GM19438 (cell line): ENCODE measurements around the gene THRA.

Experiments
- ATAC-seq: cut with Tn5 transposase; IDR thresholded peaks from one replicate; pipeline ENCODE4 v1.9.1; 2021; ENCODE audit warnings: low read depth; ENCODE audit not compliant: unreplicated experiment

THRA gene

DNA sequence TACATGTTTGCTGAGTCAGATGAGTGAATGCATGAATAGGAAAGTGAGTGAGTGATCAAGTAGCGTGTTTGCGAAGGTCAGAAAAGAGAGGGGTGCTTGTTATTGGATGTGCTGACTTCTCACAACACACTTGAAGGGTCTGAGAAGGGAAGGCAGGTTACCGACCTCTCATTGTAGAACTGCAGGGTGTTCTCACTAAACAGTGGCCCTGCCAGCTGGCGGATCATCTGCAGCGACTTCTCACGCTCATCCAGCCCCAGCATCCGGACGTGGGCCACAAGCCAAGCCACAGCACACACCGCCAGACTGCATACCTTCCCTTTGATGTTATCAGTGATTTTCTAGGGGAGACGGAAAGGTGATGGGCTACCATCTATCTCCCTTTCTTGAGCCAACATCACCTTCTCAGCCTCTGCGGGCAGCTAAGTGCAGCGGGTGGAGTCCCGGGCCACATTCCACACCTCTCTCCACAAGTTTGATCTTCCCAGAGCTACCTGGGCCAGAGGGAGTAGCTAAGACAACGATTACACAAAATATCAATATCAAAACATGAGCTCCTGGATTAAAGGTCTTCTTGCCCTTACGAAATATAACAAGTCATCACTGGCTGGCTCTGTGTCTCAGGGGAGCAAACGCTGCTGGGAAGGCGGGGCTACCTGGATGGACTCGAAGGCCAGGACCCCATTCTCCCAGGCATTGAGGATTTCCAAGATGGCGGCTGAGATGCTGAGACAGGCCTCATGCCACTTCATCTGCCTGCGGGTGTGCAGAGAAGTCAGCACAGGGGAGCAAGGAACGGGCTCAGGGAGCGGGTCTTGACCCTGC lies 36.6 kb upstream of the THRA start:
- no peak for ATAC-seq

DNA sequence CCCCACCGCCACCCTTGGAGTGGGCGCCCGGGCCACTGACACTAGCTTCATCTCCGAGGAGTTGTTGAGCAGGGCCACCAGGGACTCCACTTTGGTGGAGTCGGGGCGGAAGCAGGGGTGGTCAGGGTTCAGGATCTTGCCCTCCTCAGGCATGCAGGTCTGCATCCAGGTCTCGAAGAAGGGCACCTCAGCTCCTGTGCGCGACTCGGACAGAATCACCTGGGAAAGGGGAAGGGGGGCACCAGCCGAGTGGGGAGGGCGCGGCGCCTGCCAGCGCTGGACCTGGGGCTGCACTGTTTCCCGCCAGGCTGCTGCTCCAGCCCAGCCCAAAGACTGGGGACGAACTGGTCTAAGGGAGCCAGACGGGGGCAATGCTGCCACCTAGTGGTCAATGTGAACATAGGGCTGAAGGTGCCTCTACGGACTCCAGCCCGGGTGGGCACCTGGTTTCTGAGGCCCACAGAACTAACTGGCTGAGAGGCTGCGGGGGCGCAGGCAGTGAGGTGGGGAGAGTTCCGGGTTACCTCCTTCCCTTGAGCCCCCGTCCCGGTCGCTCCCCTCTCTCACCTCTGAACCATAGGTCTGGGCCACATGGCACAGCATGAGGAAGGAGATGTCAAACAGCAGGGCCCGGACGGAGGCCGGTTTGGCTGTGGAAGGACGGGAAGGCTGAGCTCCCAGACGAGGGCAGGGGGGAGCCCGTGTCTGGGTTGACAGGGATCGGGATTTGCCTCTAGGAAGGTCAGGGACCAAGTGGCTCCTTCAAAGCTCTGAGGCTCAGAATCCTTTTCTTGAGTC lies 35.8 kb upstream of the THRA start:
- no peak for ATAC-seq

DNA sequence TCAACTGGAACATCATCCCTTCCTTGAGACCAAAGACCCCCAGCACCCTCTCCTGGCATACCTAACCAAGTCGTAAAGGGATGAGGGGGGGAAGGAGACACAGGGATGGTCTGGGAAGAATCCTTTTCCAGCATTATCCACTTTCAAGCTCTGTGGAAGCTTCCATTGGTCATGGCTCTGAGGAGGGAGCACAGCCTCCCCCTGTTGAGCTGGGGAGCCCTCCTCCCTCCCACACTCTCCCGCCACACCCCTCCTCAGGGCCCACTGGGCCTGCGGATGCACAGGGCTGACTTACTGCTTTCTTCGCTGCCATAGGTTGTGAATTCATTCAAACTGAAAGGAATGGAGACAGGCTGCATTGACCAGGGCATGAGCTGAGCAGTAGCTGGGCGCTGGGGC lies 35.2 kb upstream of the THRA start:
- no peak for ATAC-seq

DNA sequence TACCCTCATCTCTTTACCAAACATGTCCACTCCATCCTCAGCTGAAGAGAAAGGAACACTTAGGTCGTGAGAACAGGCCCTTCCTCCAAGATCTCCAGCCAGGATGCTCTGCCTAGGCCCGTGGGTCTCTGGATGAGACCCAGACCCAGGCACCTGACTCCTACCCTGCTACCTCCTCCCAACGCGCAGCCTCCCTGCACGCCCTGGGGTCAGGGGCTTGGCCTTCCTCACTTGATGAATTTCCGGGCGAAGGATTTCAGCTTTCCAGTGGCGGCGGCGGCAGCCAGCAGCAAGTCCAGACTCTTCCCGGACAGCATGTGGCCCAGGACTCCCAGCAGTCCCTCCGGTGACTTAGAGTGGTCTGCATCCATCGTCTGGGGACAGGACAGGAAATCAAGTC lies 34.2 kb upstream of the THRA start:
- no peak for ATAC-seq

DNA sequence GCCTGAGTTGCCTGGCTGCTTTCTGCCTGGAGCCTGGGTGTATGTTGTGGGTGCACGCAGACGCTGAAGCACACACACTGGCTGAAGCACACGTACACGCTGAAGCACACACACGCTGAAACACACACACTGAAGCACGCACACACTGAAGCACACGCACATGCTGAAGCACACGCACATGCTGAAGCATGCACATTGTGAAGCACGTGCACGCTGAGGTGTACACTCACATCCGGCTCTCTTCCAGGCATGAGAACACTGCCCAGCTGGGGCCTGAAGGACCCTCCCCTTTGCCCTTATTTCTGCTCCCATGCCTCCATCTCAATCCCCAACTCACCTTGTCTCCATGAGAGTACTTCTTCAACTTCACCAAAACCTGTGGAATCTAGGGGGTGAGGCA lies 31.1 kb upstream of the THRA start:
- ATAC-seq: no peak

DNA sequence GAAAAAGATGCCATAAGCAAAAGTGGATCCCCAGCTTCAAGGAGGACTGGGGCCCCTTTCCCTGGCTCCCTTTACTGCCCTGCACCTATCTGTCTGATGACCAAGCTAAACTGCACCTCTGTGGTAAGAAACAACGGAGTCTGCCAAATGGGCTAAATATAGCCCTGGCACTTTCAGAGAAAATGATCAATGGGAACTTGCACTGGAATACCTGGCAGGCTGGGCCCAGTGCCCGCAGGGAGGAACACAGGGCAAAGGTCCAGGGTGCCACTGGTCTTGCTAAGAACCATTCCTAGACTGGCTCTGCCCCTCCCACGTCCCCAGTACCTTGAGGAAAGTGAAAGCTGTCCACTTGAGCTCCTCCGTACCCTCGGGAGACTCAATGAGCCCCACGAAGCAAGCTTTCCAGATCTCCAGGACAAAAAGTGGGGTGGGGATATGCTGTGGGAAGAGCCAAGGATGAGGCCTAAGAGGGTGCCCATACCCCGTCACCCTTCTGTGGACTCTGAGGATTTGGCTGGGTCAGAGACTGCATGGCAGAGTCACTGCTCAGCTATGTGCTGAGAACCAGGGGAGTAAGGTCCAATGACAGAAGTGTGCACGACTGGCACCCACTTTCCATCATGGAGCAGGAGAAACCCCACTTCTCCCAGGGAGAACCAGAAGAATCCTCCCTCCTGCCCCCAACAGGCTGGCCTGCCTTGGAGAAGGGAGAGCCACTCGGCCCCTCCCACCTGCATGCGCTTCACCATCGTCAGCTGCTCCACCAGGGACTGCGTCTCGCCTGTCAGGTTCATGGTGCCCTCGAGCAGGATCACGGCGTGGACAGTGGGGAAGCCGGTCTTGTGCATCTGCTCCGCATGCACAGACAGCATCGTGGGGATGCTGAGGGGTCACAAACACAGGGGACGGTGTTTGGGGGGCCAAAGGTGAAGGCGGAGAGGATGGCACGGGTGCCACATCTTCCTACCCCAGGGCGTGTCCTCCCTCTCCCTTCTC lies 30.1 kb upstream of the THRA start:
- ATAC-seq: no peak

DNA sequence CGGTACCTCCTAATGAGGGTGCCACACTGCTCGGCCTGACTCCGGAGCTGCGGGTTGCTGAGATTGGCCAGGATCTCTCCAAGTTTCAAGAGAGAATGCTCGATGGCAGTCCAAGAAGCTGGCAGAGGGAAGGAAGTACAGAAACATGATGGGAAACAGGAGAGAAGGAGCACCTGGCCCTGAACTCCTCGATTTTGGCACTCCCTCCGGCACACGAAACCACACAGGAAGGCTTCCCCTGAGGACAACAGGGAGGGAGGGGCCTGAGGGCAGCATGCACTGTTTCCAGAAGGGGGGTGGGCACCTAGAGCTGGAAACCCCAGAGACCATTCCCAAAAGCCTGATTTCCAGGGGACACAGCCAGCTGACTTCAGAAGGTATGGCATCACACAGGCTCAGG lies 29.4 kb upstream of the THRA start:
- no peak for ATAC-seq

DNA sequence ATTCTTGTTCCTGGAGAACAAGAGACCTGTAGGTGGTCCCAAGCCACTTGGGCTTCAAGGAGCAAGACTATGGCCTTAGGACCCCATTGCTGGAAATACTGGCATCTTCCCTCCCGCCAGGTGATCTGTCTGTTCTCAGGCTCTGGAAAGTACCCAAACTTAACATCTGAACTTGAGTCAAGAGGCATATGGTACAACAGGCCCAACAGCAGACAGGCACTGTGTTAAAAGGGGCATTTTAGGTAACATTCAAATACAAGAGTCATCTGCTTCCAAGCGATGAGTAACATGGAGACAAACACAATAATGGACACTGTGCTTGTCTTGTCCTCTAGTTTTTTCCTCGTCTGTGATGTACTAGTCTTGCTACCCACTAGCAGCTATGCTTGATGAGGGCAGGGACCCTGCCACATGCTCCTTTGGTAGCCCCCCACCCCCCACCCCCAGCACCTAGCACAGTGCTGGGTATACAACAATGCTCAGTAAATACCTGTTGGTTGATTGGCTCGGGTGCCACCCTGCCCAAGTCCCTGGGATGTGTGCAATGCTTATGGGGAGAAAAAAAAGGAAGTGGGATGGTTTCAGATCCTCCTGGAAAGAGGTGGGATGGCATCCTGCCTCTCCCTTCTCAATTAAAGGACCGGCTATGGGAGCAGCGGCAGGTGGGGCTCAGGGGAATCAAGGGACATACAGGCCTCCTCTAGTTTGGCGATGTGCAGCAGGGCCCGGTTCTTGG lies 28.2 kb upstream of the THRA start:
- ATAC-seq: no peak

DNA sequence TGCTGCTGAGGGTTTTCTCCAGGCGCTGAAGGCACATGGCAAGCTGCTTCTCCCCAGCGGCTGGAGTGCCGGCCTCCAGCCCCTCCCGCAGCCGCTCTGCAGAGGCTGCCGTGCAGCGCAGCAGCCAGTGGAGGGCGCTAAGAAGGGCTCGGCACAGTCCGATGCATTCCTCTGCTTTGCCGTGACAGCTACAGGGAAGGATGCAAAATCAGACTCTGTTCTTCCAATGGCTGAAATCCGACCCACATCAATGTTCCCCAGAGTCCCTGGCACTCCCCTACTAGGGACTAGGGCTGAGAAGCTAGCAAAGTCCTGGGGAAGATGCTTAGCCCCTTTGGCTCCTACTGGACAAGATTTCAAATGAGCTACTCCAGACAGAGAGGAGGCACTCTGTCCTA lies 27.6 kb upstream of the THRA start:
- no peak for ATAC-seq

DNA sequence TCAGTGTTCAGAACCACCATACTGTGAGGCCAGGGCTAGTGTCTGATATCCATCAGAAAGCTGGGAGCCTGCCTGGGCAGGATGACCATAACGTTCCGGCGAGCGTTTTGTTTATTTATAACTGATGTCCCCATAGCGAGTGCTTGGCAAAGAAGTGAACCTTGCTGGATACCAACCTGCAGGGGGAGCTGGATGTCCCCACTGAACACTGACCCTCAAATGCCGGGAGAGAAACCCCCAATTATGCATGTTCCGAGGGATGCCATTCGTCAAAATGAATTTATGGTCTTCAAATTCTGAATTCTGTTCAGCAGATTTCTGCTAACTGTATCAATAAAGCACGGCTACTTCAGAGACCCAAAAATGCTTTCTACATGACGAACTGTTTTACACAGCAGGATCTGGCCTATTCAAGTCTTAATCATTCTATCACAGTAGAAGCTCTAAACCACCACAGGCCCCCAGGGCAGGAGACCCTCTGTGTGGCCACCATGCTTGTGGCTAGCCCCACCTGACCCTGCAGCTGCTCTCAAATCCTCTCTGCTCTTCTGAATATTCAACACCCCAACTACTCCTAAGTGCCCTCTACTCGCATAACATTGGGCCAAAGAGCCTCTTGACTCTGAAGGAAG lies 23.8 kb upstream of the THRA start:
- no peak for ATAC-seq

DNA sequence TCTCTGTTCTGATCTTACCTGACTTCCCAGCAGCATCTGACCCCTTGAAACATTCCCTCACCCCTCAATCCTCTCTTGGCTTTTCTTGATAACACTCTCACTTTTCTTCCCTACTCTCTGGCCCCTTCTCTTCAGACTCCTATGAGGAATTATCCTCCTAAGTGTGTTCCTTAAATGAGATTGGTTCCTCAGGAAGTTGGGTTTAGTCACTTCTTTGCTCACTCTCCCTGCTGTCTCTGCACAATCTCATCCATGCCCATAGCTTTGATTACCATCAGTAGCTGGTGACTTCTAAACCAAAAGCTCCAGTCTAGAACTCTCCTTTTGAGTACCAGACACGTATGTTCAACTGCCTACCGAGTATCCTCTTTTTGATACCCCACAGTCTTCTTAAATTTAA lies 21.6 kb upstream of the THRA start:
- no peak for ATAC-seq

DNA sequence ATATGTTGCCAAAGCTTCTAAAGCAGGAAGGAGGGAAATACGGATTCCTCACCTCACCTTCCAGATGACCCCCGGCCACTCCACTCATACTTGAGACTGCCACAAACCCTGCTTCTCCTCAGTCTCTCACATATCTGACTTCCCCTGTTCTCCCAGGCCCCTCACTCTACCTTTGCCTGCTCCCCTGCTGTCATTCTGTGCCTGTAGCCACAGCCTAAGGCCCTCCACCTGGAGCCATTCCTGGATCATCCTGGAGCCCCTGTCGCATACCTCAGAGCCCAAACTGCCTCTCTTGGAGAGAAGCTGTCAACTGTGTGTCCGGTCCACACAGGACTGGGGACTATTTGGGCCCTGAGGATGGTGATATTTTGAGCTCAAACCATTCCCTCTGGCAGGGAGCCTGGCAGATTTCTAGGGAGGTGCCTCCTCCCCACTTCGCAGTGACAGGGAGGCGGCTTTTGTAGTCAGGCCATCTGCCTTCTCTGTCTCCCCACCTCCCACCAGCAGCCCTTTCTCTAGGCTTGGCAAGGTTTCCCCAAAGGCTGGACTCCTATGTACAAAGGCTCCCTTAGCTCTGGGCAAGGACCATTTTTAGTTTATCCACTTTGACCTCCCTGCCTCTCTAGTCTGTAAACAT lies 6.3 kb upstream of the THRA start:
- no peak for ATAC-seq

DNA sequence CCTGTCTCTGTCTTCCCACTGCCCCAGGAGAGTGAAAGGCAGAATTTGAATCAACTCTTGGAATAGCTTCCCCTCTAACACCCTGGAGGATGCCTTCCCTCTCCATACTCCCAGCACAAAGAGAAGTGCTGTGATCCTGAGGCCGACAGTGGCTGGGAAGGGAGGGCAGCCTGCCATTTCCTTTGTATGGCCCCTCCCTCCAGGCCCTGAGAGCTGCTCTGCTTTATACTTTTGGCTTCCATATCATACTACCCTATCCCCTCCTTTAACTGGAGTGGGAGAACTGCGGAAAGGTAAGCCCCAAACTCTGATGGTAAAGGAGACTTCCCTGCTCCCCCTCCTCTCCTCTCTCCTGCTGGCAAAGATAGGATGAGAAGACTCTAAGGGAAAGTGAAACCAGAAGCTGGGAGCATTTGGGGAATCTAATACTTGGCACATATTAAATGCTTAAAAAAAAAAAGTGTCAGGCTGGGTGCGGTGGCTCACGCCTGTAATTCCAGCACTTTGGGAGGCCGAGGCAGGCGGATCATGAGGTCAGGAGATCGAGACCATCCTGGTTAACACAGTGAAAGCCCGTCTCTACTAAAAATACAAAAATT lies 4.5 kb upstream of the THRA start:
- no peak for ATAC-seq

DNA sequence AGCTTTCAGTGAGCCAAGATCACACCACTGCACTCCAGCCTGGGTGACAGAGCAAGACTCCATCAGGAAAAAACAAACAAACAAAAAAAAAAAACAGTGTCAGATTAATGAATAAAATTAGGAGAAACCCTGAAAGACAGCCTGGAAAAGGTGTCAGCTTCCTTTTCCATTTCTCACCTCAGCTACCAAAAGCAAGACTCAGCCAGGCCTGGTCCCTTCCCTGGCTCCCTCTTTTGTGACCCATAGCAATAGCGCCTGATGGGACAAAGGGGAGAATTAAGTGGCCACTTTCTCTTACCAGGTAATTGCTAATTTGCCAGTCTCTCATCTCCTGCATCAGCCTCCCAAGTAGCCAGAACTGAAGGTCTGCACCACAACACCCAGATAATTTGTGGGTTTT lies 3.9 kb upstream of the THRA start:
- no peak for ATAC-seq

DNA sequence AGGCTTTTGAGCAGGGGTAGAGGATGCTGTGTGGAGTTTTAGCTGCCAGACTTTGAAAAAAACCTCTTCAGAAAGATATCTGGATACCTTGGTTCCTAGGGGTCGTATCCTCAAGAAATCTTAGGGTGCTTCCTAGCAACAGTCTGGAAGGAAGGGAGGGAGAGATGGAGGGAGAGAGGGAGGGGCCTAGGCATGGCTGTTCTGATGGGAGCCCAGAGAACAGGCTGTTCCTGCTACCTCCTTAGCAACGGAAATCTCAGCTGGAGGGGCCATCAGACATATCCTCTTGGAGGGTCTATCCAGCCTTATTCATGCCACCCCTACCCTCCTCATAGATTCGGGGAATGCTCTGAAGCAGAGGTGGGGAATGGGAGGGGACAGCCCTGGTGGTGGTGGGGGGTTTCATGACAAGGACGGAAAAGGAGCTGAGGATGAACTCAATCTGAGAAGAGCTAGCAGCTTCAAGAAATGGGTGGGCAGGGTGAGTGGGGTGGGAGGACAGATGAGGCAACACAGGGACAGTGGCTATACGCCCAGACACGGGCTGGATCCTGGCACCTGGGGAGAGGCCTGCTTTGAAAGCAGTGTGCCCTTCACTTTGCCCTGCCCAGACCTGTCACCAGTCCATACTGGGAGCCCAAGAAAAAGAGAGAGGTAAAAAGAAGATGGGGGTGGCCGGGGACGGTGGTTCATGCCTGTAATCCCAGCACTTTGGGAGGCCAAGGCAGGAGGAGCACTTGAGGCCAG lies 2.9 kb upstream of the THRA start:
- no peak for ATAC-seq

DNA sequence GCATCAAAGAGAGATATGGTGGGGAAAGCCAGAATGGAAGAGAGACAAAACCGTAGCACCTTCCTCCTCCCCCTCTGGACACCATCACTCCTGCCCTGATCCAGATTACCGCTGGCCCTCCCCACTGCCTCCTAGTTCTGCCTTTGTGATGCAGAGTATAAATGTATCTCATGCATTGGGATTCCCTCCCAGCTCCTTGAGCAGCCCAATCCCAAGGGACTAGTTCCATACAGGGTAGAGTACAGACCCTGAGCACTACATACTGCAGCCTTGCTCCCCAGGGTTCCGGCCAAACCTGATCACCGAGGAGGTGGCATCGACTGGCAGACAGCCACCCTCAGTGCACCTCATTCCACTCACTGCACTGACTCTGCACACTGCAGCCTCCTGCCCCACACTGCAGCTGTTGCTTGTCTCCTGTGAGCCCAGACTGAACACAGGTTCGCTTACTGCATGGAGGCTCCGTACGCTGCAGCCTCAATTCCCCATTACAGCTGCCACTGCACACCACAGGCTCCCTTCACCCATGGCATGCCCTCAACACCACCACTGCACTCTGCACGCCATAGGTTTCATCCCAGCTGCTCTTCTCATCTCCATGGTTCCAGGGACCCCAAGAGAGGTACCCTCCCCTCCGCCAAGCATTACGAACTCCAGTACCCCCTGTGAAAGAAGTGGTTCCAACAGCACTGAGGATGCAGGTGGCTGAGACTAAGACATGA lies 1.7 kb upstream of the THRA start:
- no peak for ATAC-seq

DNA sequence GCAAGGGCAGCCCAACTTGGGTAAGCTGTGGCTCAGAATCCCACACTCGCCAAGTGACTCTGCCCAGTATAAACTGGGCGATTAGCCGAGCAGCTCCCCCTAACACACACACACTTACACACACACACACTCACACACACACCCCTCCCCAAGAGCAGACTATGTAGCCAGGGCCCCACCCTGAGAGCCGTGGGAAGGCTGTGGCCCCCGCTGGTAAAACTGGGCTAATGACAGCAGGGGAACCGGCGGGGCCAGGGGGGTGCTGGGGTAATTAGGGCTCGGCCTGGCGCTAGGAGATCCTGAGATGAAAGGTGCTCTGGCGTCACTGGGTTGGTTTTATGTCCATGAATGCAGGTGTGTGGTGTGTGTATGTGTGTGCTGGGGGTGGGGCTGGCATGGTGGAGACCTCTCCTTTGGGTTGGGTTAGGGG lies 1.1 kb upstream of the THRA start:
- ATAC-seq: no peak
